HG02610 (cell line): ENCODE data around the gene REXO1.

ENCODE experiments used
- ATAC-seq: cut with Tn5 transposase; IDR thresholded peaks from one replicate; pipeline ENCODE4 v1.9.1; 2021; ENCODE audit warnings: mild to moderate bottlenecking, moderate library complexity; ENCODE audit not compliant: unreplicated experiment

REXO1 gene

DNA sequence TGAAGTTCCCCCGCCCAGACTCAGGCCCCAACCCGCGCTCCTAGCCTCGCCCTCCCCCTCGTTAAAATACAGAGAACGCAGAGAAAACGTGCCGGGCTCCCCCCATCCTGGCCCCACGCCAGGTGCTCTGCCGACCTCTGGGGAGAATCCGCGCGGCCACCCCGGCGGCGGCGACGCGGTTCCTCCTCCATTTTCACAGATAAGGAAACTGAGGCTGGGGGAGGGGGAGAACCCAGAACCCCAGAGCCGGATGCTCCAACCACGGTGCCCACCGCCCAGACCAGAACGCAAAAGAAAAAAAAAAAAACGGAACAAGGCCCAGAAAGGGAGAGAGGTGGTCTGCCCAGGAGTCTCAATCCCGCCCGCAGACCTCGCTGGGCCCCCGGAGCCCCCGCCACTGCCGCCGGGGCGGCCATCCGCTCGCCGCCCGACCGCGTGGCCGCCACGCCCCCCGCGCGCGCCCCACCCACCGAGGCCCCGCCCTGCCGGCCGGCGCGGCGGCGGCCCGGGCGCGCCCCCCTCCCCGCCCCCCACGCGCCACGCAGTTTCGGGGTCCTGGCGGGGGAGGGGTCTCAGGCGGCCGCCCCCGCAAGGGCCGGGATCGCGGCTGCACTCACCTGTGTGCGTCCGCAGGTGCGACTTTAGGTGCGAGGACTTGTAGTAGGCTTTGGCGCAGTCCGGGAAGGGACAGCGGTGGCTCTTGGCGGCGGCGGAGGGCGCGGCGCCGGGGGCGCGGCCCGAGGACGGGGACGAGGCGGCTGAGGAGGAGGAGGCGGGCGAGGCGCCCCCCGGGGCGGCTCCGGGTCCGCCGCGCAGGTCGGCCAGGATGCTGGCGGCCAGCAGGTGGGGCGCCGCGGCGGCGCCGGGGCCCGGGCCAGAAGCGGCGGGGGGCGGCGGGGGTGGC, 14.4 kb upstream of the REXO1 start:
- peak; percentile 10 for ATAC-seq

DNA sequence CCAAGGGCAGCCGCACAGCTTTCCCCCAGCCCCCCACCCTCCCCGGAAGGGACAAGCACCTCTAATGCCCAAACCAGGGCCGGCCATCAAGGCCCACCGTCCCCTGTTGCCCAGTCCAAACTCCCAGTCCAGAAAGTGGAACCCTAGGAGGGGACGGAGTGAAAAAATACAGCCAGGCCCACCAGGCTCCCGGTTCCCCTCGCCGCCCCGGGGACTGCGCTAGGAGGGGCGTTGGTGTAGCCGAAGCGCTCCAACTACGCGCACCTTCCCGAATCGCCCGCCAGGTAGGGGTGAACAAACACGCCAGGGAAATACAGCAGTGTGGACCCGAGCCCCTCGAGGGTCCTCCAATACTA, 13.8 kb upstream of the REXO1 start:
- no peak for ATAC-seq

DNA sequence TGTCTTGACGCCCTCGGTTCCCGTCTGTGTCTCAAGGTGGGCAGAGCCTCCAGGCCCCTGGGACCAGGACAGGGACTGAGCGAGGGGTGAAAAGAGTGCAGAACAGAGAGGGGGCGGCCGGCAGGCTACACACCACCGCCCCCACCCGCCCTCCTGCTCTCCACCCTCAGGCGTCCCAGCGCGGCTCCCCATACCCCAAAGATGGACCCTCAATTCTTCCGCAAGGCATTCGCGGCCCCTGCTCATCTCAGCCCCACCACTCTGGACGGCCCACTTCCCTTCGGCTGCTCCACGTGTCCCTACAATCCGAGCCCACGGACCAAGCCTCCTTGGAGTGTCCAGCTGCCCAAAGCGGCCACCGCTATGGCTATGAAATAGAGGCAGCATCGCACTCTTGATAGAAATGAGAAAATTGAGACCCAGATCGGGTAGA, 13.3 kb upstream of the REXO1 start:
- ATAC-seq, result no peak

DNA sequence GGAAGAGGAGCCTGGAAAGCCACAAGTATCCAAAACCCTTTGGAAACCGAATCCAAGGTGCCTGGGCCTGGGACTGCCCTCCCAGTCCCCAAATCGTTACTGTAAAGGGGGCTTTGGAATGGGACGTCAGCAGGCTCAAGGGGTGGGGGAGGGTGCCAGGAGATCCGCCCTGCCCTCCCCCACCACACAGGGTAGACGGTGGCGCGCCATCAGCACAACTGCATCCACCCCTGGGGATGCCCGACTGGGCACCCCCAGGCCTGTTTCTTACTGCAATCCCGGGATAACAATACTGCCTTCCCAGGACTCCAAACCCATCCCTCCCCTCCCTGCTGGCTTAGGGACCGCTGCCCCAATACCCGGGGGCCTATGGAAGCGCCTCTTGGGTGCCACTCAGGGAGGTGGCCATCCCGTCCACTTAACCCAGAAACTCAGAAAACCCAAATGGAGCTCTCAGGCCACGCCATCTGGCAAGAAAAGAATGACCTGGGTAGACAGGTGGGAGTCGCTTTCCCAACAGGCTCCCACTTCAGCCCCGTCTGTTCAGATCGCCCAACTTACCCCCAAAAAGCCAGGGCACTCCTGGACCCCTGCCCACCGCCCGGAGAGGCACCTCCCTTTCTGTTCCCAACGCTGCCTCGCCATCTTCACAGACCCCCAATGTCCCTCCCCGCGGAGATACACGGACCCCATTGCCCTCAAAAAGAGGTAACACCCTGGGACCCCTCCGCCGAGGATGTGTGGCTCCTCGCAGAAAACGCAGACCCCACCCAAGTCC, 12.7 kb upstream of the REXO1 start:
- no peak for ATAC-seq

DNA sequence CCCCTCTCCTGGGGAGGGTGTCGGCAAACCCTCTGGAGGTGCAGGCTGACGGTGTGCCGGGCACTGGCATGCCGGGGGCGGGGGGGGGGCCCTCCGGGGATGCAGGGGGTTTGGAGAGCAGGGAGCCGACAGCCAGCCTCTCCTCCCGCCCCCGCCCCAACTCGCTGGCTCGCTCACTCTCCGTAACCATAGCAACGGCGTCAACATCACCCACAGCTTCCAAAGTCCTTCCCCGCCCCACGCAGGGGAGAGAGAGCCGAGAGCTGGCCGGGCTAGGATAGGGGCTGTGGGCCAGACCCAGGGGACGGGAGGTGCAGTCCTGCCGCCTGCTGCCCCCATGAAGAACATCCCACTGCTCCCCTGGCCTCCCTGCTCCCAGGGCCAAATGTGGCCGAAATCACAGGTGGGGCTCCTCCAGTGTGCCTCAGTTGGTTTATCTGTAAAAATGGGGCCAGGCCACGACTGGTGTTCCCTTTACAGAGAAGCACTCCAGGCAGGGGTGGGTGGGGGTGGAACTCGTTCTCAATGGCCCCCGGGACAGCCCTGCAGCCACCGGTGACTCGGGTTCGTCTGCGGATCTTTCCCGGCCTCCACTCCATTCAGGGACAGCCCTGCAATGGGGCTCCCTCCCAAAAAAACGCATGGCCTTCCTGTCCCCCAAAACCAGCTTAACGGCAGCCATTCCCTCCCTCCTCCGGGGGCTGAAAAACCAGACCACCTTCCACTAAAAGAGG, 11.9 kb upstream of the REXO1 start:
- ATAC-seq, result no peak

DNA sequence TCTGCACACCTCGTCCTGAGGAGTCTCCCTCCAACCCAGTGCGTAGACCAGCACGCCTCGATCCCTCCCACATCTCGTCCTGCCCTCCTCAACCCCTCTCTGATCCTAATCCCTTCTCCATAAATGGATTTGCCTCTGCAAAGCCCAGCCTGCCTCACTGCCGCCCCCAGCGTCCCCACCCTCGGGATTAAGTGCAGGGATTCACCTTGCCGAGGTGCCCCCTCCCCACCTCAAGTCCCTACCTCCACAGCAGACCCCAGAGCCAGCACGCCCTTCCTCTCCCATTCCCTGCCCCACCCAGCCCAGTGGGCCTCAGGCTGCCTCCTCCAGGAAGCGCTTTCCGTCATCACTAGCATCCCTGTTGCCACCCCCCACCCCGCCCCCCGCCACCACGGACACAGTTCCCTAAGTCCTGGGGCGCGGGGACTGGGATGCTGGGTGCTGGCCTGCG, 11.1 kb upstream of the REXO1 start:
- ATAC-seq, result no peak

DNA sequence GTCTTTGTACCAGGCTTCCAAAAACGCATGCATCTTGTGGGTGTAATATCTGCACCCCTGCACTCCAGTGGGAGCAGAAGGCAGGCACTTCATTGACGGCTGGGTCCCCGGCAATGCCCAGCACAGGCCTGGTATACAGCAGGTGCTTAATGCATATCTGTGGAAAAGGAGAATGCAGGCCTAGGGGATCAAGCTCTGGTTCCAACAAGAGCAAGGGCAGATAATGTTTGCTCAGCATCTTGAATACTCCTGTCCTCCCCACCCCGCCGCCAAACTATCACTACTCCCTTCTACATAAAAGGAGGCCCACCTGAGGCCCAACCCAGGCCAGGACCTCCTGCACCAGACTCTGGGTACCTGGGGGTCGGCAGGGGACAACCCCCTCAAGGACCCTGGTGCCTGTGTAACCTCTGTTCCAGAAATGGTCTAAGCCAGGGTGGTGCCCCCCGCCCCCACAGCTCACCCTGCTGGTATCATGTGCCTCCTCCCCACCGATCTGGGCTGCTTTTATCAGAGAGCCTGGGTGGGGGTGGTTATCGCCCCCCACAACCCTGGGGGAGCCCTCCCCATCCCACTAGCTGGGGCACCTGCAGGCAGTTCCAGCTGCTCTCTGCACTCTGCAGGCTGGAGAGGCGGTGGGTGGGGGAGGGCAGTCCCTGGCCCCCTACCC, 10.3 kb upstream of the REXO1 start:
- ATAC-seq, result no peak

DNA sequence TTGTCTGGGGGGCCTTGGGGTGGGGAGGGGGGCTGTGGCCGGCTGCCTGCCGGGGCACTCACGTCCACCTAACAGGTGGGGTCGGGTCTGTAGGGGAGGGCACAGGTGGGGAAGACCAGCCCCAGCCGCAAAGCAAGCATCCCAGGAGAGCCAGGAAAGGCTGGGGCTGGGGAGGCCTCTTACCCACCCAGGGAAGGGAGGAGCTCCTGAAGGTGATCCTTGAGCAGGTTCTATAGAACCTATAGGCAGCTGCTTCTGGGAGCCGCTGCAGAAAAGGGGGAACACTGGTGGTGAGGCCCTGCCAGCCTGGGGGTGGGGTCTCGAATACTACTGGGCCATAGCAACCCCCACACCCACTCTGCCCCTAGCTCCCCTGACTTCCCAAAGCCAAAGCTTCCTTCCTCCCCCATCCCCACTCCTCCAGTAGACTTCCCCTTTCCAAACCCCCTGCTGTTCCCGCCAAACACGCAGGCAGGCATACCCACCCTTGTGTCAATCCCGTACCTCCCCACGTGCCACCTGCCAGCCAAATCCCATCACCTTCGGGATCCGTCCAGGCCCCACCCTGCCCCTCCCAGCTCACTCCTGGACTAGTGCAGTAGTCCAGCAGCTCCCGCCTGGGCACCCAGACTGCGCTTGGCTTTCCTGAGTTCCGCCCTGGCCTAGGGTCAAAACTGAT, 9.5 kb upstream of the REXO1 start:
- ATAC-seq, result no peak

DNA sequence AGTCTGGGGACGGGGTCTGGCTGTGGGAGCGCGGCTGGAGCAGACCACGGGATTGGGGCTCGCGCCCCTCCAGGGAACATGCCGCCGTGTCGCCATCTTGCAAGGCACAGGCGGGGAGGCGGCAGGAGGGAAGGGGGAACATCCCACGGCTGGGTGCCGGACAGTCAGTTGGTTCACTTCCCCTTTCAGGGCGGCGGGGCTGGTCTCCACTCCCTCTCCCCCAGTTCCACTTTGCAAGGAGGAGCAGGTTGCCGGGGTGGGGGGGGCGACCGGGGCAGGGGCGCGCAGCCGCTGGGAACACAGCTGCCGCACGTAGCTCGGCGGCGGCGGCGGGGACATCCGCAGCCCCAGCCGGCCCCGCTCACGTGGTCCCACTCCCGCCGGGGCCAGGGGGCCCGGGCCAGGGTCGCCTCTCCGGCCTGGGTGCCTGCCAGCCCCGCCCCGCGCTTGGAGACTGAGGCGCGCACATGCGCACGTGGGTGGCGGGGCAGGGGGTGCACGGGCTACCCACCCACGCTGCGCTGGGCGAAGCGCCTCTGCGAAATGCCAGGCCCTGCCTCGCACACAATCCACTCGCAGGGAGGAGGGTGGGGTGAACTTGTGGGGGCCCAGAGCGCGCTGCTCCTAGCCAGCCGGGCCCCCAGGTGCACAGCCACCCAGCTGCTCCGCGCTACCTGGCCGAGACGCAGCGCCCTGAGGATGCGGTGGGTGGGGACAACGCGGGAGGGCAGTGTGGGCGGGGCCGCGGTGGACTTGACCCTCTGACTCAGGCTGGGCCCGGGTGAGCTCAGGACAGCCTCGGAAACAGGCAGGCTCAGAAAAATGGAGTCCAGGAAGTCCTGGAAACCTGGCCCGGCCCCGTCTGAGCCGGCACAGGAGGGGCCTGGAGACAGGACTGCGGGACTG, 8.7 kb upstream of the REXO1 start:
- ATAC-seq, result no peak

DNA sequence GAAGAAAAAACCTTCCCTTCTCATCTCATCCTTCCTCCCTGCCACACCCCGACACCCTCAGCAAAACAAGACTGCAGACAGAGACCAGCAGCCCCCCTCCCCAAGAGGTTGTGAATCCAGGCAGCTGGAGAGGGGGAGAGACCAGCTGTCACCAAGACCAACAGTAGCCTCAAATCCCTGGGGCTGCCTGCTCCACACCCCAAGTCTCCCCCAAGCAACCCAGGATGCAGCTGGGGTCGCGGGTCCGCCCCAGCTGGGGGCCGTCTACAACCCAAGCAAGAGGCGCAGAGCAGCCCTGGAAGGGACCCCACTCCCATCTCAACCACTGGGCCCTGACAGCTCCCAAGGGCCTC, 8.0 kb upstream of the REXO1 start:
- ATAC-seq, result no peak

DNA sequence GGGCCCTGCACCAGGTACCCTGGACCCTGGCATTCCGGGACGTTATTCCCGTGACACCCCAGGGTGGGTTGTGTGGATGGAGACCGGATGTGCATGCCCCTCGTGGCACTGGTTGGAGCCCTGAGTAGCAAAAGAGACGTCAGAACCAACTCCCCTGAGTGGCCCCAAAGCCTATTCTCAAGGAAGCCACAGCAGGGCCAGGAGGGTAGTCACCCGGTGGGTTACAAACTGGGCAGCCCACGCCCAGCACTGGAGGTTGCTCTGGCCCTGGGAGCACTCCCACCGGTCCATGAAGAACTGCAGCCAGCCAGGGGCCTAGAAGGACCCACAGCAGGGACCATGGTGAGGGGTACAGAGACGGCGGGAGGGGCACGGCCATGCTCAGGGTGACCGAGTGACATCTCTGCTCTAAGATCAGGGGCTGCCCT, 7.6 kb upstream of the REXO1 start:
- no peak for ATAC-seq

DNA sequence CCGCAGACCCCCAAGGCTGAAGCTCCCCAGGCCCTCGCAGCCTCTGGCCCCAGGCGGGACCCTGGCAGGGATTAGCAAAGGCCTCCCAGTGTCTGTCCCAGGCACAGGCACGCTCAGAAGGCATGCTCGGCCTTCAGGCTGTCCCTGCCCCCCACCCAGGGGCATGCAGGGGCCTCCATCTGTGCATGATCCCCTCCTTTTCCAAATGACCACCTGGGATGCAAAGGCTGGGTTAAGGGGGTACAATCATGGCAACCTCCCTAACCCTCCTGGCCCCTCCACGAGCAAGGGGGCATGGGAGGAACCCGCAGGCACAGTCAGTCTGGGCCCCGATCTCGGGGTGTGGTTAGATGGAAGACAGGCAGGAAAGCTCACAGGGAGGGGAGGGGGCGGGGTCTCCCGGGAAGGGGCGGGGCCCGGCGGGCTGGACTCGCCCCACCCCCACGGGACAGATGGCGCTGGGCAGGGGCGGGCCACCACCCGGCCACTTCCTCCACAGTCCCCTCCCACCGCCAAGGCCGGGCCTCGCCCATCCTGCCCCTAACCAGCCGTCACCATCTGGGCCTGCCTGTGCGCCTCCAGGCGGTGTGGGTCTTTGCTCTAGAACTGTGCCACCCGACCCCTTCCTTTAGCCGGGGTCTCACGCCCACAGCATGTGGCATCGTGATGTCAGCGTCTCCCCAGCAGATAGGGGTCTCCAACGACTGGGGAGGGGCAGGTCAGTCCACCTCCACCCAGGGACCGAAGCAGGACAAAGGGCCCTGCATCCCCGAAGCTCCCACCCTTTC, 7.0 kb upstream of the REXO1 start:
- peak; percentile 42 for ATAC-seq

DNA sequence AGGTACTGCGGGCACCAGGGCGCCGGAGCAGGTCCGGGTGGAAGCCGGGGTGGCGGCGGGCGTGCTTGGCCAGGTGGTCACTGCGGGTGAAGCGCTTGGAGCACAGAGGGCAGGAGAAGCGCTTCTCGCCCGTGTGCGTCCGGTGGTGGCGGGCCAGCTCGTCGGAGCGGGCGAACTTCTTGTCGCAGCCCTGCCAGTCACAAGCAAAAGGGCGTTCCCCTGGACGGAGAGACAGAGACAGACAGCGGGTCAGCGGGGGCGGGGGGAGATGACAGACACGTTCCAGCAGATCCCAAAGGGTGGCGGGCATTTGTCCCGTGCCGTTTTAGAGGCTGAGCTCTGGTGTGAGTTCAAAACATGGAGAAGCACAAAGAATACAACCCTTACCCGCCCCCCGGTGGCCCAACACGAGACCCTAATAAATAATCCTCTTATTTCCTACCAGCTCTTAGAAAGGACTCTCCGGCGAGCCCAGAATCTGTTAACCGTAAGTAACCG, 6.3 kb upstream of the REXO1 start:
- ATAC-seq, result no peak

DNA sequence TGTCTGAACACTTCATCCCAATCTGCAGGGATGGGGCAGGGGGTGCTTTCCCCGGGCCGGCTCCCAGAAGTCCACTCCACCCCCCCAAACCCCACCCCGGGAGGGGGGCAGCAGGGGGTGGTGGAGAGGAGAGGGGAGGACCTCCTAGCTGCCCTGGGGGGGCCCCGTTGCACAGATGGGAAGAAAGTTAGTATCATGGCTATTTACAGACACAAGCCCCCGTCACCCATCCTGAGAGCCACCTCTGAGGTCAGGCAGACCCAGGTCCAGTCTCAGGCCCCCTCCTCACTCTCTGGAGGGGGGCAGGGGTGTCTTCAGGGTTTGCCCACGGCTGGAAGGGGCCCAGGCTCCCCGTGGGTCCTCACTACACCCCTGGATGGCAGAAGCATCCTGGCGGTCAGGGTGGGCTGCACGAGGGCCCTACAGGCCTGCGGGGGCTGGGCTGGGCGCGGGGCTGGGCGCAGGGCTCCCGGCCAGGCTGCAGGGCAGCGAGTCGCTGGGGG, 5.8 kb upstream of the REXO1 start:
- ATAC-seq, result no peak

DNA sequence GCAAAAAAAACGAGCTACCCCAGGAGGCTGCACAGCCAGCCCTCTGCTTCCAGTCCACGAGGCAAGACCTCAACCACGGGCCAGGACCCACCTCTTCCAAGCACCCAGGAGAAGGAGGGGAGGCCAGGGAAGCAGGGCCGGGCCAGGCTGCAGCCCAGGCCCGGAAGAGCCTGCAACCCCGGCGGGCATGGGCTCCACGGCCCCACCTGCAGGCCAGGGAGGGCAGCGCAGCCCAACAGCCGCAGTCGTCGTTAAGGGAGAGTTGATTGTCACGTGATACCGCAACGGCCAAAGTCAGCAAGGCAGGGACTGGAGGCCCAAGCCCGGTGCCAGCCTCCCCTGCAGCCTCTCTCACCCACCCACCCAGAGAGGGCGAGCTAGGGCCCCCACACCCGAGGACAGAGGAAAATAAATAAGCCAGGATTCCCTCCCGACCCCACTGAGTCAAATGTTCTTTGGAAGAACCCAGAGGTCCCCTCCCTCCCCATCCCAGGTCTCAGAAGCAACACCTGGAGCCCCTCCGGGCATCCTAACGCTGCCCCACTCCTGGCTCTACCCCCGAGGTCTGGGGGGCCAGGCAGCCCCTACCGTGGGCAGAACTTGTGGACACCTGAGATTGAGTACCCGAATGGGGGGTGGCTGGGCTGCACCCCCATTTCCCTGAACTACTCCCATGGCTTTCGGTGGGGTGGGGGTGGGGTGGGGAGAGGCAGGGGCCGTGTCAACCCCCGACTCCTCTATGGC, 5.2 kb upstream of the REXO1 start:
- ATAC-seq, result peak; percentile 25

DNA sequence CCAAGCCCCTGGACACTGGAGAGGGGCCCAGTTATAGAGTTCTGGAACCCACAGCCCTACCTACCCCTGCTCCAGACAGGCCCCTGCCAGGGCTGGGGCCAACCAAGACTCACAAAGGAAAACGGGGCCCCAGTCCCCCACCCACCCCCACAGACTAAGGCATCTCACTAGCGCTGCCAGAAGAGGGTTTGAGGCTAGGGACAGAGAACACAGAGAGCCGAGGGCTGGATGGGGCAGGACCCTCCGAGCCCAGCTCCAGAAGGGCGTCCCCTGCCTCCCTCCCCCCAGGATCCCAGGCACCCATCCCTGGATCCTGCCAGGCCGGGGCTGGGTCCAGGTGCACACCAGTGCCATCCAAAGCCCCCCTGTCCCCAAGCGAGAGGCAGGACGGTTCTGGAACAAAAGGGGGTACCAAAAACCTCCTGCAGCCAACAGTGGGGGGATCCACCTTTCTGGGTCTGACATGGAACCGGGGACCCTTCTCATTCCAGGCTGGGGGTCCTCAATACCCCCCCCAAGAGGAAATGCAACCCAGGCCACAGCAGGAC, 4.4 kb upstream of the REXO1 start:
- no peak for ATAC-seq
